Bone marrow (tissue), 2 donors: Measurements from ENCODE around the gene APBB2.

Experiments
- DNase-seq, 2 donors: peaks; one replicate each; lab custom pipeline; 2025; lab: John Stamatoyannopoulos, UW

Gene APBB2

GRCh38 chr4:41189076-41189475 lies 25.3 kb downstream of the APBB2 start:
- DNase-seq, result no peak

DNA sequence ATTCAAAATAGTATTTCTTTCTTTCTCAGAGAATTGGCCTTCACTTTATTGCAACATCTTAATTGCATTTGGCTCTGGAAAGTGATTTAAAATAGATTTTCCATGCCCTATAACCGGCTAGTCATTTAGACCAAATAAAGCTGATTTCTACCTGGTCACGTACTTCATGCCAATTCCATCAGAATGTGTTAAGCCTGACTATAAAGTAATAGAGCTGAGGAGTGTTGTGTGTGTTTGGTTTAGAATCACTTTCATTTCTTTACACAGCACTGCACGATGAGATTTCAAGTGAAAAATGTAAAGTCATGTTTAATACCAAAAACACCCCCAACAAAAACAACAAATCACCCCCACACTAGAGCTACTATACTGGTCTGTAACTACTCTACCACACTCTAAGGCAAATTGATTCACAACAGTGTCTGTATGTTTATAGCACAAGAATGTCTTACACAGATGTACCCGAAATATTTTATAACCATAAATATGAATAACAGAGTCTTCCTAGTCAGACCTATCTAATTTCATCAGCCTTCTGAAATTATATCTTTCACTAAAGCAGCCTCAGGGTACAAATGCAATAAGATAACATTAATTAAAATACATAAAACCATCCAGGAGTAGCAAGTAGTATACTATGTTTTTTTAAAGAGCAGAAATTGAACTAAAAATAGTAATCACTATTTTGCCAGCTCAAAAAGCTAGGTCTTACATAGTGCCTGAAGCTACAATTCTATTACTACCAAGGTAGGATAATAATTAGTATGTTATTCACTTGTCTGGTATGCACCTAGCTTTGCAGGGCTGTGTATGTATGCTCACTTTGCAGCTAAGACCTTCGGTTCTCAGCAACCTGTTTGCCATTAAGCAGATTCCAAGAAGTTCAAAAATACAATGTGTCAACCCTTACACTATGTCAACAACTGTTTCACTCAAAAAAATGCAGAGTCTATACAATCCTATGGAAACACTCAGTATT lies 28.4 kb downstream of the APBB2 start:
- no peak for DNase-seq

DNA sequence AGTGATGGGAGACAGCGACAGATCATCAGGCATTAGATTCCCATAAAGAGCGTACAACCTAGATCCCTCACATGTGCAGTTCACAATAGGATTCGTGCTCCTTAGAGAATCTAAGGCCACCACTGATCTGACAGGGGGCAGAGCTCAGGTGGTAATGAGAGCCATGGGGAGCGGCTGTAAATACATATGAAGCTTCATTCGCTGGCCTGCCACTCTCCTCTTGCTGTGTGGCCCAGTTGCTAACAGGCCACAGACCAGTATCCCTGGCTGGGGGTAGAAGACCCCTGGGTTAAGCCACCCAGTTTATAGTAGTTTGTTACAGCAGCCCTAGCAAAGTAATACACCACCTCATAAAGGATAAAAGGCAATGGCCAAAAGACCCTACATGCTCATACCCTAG lies 30.3 kb downstream of the APBB2 start:
- no peak for DNase-seq

DNA sequence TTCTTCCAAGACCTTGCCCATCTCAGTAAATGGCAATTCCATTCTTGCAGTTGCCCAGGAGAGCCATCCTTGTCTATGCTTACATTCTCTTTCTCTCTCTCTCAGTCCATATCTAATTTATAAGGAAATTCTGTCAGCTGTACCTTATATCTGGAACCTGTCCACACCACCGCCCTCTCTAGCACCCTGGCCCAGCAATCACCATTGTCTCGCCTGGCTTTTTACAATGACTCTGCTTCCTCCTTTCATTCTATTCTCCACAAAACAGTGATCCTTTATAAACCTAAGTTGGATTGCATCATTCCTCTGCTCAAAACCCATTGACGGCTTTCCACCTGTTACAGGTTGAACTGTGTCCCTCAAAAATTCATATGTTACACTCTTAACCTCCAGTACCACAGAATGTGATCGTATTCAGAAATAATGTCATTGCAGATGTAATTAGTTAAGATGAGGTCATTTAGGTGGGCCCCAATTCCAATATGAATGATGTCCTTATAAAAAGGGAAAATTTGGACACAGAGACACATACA lies 31.3 kb downstream of the APBB2 start:
- no peak for DNase-seq

- DNase-seq, result no peak
Measured at GRCh38 chr4:41181037-41181436, 33.3 kb downstream of the APBB2 start.

DNA sequence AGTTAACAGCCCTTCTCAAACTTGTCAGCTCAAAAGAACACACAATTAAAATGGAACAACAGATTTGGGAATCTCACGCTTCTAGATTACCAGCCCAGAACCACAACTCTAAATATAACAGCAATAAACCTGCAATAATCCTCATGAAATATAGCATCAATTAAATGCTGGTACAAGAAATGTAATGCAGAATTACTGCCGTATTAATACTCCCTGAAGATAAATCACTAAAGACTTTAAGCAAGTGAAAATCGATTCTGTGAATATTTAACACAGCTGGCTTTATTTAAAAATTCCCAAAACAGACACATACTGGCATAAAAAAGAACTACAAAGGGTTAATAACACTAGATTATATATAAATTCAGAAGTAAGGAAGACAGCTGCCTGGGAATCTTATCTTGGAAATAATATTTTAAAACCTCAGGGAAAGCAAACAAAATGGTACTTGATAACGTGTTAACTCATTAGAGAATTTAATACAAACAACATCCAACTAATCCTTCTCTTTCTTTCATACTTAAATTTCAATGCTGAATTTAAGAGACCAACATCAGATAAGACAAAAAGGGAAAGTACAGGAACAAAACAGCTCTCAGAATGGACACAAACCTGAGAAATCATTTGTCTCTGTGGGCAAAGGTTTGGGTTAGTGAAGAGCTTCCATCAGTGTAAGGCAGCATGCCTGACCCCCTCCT lies 34.7 kb downstream of the APBB2 start:
- no peak for DNase-seq

DNA sequence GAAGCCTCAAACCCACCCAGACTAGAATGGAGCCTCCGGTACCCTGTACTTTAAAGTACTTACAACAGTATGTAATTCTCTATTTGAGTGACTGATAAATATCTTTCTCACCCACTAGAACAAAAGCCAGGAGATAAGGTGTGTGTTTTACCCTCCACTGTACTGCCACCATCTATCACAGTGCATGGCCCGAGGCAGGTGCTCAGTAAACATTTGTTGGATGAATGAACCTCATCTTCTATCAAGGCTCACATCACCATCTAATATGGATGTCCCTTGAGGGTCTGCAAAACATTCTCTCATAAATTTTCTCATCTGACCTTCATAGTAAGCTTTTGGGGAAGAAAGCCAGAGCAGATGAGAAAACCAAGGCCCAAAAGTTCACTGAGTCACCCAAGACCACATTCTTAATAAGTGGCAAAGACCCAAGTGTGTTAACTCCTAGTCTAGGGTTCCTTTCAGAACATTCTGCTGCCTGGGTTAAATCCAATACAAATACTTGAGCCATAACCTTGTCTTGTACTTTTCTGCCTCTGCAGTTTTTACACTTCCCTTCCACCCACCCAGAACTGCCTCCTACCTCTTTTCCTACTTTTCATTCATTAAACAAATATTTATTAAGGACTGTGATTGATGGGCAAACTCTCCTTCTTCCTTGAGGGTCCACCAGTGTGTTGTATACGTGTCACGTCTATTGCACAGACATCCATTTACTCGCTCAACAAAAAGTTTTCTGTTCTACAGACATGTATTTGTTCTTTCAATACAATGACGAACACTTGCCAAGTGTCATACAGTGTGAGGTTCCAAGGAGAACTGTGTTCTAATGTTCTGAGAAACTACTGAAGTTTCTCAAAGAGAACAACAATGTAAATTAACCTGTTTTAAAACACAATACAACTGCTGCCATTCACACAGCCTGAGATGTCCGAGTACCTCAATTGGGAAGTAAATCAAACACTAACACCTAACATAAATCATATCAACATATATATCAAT lies 35.7 kb downstream of the APBB2 start:
- no peak for DNase-seq

DNA sequence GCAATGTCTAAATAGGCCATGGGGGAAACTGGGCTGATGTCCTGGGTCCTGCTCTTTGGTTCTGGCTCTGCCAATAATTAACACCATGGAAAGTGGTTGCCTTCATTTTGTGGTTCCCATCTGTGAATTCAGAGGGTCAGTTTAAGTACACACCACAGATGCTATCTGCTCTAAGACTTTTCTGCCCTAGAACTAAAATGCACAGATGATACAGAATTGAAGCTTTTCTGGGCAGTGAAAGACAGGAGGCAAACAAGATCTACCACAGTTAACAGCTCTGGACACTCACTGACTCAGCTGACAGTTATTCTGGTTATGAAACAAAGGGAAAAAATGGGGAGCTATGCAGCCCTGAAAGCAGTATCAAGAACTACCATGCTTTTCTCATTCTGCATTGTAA lies 37.3 kb downstream of the APBB2 start:
- DNase-seq, result no peak

DNA sequence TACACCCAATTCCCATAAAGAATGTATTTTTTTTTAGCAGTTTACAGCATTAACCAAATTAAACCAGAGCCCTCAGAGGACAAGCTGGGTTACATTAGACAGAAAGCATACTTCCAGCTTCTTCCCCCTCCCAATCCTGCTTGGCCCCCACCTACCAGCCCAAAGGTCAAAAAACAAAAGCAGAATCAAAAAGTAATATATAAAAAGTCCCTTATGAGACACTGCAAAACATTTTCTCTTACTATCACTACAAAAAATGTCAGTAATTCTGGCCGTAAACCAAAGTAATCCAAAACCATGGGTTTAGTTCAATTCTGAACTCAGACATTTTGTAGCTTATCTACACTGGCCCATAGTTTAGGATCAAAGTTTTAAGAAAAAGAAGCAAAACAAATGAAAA lies 38.0 kb downstream of the APBB2 start:
- DNase-seq, result no peak

DNA sequence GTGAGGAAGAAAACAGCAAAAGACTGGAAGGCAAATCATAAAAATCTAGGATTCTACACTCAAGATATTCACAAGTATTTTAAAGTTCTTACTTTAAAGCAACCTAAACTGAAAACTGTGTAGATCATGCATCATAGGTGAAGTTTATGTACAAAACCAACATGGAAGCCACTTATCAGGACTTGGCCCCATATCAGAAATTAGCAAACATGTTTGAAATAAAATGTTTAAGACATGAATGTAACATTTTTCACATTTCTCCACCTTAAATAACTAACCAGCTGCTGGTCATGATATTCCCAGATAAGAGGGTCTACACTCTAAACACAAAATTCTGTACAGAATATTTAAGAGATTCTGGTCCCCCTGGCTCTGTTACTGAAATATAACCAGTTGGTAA lies 38.5 kb downstream of the APBB2 start:
- no peak for DNase-seq

DNA sequence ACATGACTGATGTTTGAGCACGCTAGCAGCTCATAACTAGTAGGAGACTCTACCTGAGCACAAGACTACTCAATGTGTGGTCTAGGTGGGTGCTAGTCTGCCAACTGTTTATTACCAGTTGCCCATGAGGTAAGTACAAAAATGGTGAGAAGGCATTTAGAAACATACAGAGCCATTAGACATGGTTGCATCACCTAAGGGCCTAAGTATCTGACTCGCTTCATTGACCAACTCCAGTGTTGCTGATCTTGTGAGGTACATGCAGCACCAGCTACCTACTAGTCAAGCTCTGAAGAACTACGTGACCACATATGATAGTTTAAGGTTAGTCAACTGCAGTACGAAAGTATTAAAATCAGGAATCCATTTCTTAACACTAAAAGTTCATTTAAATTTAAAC lies 39.9 kb downstream of the APBB2 start:
- no peak for DNase-seq

- no peak for DNase-seq
Measured at GRCh38 chr4:41172786-41173185, 41.6 kb downstream of the APBB2 start.

DNA sequence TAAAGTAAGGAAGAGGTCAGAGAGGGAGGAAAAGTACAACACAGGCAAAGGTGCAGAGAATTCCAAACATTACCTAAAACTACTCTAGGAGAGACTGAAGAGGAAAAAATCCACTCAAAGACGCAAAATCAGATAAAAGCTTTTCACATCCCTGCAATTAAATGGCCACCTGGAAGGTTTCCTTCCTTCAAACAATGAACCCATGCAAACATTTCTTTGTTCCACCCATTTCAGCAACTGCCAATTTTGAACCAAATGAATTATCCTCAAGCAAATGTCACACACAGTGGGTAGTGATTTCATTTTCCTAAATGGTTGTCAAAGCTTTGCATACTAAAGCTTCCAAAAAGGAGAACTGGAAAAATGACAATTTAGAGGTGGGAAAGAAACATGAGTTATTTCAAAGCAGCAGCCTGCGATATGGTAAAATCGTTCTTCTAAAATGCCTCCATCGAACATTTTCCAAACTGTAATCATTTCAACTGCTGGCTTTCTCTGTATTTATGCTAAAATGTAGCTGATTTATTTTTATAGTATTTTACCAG lies 45.0 kb downstream of the APBB2 start:
- no peak for DNase-seq

- DNase-seq, result no peak
Measured at GRCh38 chr4:41167191-41167590, 47.2 kb downstream of the APBB2 start.

- DNase-seq, result no peak
Measured at GRCh38 chr4:41164405-41164804, 49.9 kb downstream of the APBB2 start.

GRCh38 chr4:41161355-41161754 lies 53.0 kb downstream of the APBB2 start:
- no peak for DNase-seq

DNA sequence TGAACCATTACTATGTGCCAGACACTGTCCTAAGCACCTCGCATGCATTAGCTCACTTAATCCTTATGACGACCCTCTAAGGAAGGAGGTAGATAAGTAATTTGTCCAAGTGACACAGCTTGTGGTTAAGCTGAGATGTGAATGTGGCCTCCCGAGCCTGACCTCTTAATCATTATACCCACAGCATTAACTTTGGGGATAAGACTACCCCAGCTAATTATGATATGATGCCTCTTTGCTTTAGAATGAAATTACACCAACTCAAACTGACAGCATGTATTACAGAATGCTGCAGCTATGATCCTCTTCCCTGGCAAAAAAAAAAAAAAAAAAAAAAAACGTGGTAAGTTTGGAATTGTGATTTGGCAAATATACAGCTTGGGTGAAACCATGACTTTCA lies 53.5 kb downstream of the APBB2 start:
- no peak for DNase-seq

DNA sequence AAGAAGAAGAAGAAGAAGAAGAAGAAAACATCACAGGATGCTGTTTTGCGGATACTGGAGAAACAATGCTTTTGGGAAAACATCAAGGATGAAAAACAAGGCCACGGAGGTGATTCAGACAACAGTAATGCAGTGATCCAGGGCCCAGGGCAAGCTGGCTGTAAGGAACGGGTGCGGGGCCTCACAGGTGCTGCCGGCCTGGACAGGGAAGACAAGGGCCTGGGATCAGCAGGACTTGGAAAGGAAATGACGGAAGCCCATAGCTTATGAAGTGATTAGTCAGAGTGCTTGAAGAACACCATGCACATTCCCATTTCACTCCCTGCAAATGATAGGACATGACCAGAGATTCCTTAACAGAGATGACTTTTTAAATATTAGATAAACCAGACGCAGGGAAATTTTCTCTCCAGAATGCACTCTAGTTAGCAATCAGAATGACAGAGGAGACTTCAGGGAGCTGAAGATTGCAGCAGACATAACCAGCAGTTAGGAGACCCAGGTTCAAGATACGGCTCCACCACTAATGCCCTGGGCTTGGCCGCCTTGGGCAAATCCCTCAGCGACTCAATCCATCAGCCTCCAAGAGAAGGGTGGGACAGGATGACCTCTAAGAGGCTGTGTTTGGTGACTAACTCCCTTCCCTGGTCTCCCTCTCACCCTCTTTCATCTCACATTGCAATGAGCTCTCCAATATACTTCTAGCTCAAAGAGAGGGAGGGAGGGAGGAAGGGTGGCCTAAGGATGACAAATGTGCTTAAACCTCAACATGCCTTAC lies 54.1 kb downstream of the APBB2 start:
- DNase-seq, result no peak

DNA sequence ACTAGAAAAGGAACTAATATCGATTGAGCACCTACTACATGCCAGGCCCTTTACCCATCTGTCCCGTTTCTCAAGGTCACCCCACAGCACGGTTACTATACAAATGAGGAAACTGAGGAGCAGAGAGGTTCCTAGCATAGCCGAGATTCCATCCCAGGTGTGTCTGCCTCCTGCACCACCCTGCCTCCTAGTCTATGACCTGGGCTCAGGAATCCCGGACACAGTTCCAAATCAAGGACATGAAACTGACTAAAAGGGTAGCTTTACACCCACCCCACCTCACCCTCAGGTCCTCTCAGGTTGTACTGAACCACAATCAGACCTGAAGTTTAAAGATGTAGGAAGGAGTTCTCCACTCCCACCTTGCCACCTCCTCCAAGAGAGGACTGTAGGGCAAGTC lies 55.6 kb downstream of the APBB2 start:
- no peak for DNase-seq

DNA sequence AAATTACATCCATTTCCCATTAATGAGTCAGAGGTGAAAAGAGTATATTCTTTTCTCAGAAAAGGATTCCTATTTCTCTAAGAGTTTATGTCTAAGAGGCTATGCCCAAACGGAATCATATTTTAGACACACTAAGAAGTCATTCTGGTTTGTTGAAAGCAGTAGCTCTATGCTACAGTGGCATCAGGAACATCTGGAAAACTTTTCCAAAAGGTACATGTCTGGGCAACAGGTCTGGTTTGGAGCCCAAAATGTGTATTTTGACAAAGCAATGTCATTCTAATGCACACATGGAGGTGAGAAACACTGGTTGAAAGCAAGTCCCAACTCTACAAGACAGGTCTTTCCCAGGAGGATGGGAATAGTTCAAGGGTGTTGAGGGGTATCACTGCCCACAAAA lies 56.1 kb downstream of the APBB2 start:
- no peak for DNase-seq

DNA sequence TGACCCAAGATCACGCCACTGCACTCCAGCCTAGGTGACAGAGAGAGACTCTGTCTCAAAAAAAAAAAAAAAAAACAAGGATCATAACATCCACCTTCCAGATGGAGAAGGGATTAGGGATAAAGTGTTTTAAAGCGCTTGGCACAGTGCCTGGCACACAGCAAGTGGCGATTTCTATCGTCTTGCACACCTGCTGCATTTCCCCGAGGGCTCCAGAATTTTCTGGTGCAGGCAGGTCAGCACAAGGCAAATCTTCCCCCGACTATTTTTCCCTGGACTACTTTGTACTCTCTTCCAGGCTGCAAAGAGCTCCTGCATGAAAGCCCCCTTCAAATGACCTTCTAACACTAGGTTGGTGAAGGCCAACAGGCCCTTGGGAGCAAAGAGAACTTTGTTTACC lies 57.3 kb downstream of the APBB2 start:
- no peak for DNase-seq
